Measurements from ENCODE around the gene B3GNT5. TPM values are rescaled to one million over a fixed set of nuclear protein-coding genes. Genes with fewer than 3 reads are reported as not detected.

B3GNT5 gene
- total RNA-seq, 1 experiment from 2014 or later = 22.8 TPM

DNA sequence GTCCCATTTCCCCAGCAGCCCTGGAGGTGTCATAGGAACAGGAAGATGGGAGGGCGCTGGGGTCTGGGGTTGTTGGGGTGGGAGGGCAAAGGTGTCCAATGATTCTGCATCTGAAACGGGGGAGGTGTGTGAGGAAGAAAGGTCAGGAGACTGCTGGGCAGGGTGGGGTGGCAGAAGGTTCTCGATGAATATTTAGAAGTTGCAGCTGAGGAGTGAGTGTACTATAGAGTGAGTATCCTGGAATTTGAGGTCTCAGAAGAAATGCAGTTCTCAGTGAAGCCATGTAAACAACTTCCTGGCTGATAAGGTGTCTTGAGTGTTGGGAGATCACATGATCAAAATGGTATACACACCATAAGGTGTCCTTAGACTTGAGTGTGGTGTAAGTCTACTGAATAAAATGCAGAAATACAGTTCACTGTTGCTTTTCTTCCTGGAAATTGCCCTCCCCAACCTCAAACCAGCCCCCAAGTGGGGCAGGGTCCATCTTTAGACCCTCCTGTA lies 9.9 kb downstream of the B3GNT5 start:
- ChIA-PET CTCF (no interaction called here), POLR2A (no interaction called here)

DNA sequence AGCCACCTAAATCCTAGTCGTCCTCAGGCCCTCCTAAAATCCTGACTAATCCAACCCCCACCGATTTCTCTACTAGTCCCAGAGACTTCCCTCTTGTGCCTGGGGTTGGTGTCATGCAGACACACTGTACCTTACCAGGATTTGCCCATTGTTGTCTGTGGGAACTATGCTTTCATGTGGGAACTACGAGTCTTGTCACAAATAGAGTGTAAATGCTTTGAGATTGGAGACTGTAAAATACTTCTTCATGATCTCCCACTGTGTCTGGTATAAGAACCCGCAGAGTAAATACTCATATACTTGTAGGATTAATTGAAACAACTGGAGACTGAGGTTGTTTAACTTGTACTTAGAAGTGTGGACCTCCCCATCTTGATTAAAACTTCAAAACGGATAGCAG lies 11.2 kb downstream of the B3GNT5 start:
- peaks cover 47% of the 10 kb centered on the region for H3K4me1 ChIP-seq (ENCODE audit: control insufficient read depth, insufficient read depth, low read length)
- intact Hi-C loops (cut with micrococcal nuclease; ENCODE audit: unreplicated experiment) = no loop called here
- ChIA-PET POLR2A (no interaction called here), CTCF (no interaction called here)
- in situ Hi-C loops (cut with HindIII; ENCODE audit: low pct_unique_long_range_greater_than_20kb, low sequenced_read_pairs) = no loop called here
- no peaks in the 10 kb centered on the region for H3K9me3 ChIP-seq (ENCODE audit: control insufficient read depth, insufficient read depth, low read depth, low read length)
- TF ChIP-seq SIN3A (IDR thresholded peaks at IDR 0.05; ENCODE audit: borderline replicate concordance, insufficient read depth, low read depth, low read length) (no peak), POLR2AphosphoS5 (IDR thresholded peaks at IDR 0.05; ENCODE audit: low read depth, low read length) (no peak), REST (IDR thresholded peaks at IDR 0.05; ENCODE audit: insufficient read depth in 1 of 2, low read depth in 2 of 2, low read length in 1 of 2) (no peak), TCF7L2 (IDR thresholded peaks at IDR 0.05; ENCODE audit: low read depth, low read length) (no peak)
- TF ChIP-seq, protein P1, sequence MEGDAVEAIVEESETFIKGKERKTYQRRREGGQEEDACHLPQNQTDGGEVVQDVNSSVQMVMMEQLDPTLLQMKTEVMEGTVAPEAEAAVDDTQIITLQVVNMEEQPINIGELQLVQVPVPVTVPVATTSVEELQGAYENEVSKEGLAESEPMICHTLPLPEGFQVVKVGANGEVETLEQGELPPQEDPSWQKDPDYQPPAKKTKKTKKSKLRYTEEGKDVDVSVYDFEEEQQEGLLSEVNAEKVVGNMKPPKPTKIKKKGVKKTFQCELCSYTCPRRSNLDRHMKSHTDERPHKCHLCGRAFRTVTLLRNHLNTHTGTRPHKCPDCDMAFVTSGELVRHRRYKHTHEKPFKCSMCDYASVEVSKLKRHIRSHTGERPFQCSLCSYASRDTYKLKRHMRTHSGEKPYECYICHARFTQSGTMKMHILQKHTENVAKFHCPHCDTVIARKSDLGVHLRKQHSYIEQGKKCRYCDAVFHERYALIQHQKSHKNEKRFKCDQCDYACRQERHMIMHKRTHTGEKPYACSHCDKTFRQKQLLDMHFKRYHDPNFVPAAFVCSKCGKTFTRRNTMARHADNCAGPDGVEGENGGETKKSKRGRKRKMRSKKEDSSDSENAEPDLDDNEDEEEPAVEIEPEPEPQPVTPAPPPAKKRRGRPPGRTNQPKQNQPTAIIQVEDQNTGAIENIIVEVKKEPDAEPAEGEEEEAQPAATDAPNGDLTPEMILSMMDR (IDR thresholded peaks at IDR 0.05) = no peak
- H3K27ac ChIP-seq (ENCODE audit: low read length) = peak overlapping the region; percentile 68
- H3K27me3 ChIP-seq (ENCODE audit: control insufficient read depth, insufficient read depth, low read length) = no peaks in the 10 kb centered on the region
- no TSS peak for BruUV-seq (replicated peaks)
- no peaks in the 10 kb centered on the region for H3K36me3 ChIP-seq (ENCODE audit: control insufficient read depth, insufficient read depth, low read length)
- no peak overlapping the region for H3K4me3 ChIP-seq (ENCODE audit: low read depth in 2 of 2, low read length in 2 of 2)
- ATAC-seq = peak; percentile 22; the same call in 1 of the 2 replicates
- DNase-seq (ENCODE audit: low read depth, low spot score) = no peak

More for the DNA sequence above, 9.9 kb downstream of the B3GNT5 start:
- in situ Hi-C loops (cut with HindIII; ENCODE audit: low pct_unique_long_range_greater_than_20kb, low sequenced_read_pairs) (no loop called here), intact Hi-C loops (cut with micrococcal nuclease; ENCODE audit: unreplicated experiment) (no loop called here)
- Histone ChIP-seq H3K27ac (ENCODE audit: low read length) (no peak overlapping the region), H3K27me3 (ENCODE audit: control insufficient read depth, insufficient read depth, low read length) (no peaks in the 10 kb centered on the region), H3K4me1 (ENCODE audit: control insufficient read depth, insufficient read depth, low read length) (peaks cover 47% of the 10 kb centered on the region), H3K4me3 (ENCODE audit: low read depth in 2 of 2, low read length in 2 of 2) (no peak overlapping the region), H3K36me3 (ENCODE audit: control insufficient read depth, insufficient read depth, low read length) (no peaks in the 10 kb centered on the region), H3K9me3 (ENCODE audit: control insufficient read depth, insufficient read depth, low read depth, low read length) (no peaks in the 10 kb centered on the region)
- DNase-seq (ENCODE audit: low read depth, low spot score) (no peak), ATAC-seq (no peak)
- TF ChIP-seq TCF7L2 (IDR thresholded peaks at IDR 0.05; ENCODE audit: low read depth, low read length) (no peak), SIN3A (IDR thresholded peaks at IDR 0.05; ENCODE audit: borderline replicate concordance, insufficient read depth, low read depth, low read length) (no peak), POLR2AphosphoS5 (IDR thresholded peaks at IDR 0.05; ENCODE audit: low read depth, low read length) (no peak), REST (IDR thresholded peaks at IDR 0.05; ENCODE audit: insufficient read depth in 1 of 2, low read depth in 2 of 2, low read length in 1 of 2) (no peak)
- TF ChIP-seq, protein P1 (IDR thresholded peaks at IDR 0.05) = no peak
- no TSS peak for BruUV-seq (replicated peaks)

Measured in Panc1 (cell line).